Measurements from ENCODE around the gene WWOX. TPM values are rescaled to one million over a fixed set of nuclear protein-coding genes. Genes with fewer than 3 reads are reported as not detected.

The WWOX gene
- total and polyA plus RNA-seq, 4 donors = 5.4 to 61.5 (median 18.4) TPM

- no peaks in the 10 kb centered on the region for H3K4me1 ChIP-seq (ENCODE audit: control insufficient read depth in 5 of 5, insufficient read depth in 5 of 5, low read length in 5 of 5)
- no peak for TF ChIP-seq CTCF (IDR thresholded peaks at IDR 0.05; ENCODE audit: control extremely low read depth, extremely low read depth)
- no peaks in the 10 kb centered on the region for H3K9me3 ChIP-seq (ENCODE audit: control insufficient read depth in 4 of 4, insufficient read depth in 3 of 4, low read length in 3 of 4)
- no peak overlapping the region for H3K4me3 ChIP-seq
- H3K27me3 ChIP-seq (ENCODE audit: control insufficient read depth in 3 of 3, insufficient read depth in 3 of 3, low read length in 2 of 3) = no peaks in the 10 kb centered on the region
- 93% methylated on average over 1 of the region's 1 CpG for WGBS, 2 donors
- DNase-seq (no peak), ATAC-seq (ENCODE audit: insufficient read depth, low FRiP score) (no peak)
- H3K27ac ChIP-seq (ENCODE audit: low read depth in 1 of 2, low read length in 1 of 2) = no peak overlapping the region
- no peak overlapping the region for H3K9ac ChIP-seq (ENCODE audit: insufficient read depth in 1 of 2, low read length in 2 of 2)
- peaks cover 0 to 2% (median 0%) of the 10 kb centered on the region in 4 donors for H3K36me3 ChIP-seq (ENCODE audit: control insufficient read depth in 4 of 4, insufficient read depth in 4 of 4, low read length in 4 of 4)
Measured at GRCh38 chr16:78352184-78352583, 252.7 kb downstream of the WWOX start.

- no peaks in the 10 kb centered on the region for H3K9me3 ChIP-seq (ENCODE audit: control insufficient read depth in 4 of 4, insufficient read depth in 3 of 4, low read length in 3 of 4)
- H3K4me3 ChIP-seq = no peak overlapping the region
- 77 to 81% methylated on average over 9 of the region's 9 CpGs for WGBS, 2 donors
- H3K27ac ChIP-seq (ENCODE audit: low read depth in 1 of 2, low read length in 1 of 2) = no peak overlapping the region
- H3K4me1 ChIP-seq (ENCODE audit: control insufficient read depth in 5 of 5, insufficient read depth in 5 of 5, low read length in 5 of 5) = no peaks in the 10 kb centered on the region
- no peaks in the 10 kb centered on the region for H3K27me3 ChIP-seq (ENCODE audit: control insufficient read depth in 3 of 3, insufficient read depth in 3 of 3, low read length in 2 of 3)
- TF ChIP-seq CTCF (IDR thresholded peaks at IDR 0.05; ENCODE audit: control extremely low read depth, extremely low read depth) = no peak
- no peak for ATAC-seq (ENCODE audit: insufficient read depth, low FRiP score)
- no peak overlapping the region for H3K9ac ChIP-seq (ENCODE audit: insufficient read depth in 1 of 2, low read length in 2 of 2)
- DNase-seq = no peak
- peaks cover 0 to 2% (median 0%) of the 10 kb centered on the region in 4 donors for H3K36me3 ChIP-seq (ENCODE audit: control insufficient read depth in 4 of 4, insufficient read depth in 4 of 4, low read length in 4 of 4)
Measured at GRCh38 chr16:78353640-78354275, 254.3 kb downstream of the WWOX start.

- 64 to 74% methylated on average over 6 of the region's 6 CpGs for whole genome bisulfite sequencing, 2 donors
- H3K4me3 ChIP-seq = no peak overlapping the region
- H3K9me3 ChIP-seq (ENCODE audit: control insufficient read depth in 4 of 4, insufficient read depth in 3 of 4, low read length in 3 of 4) = no peaks in the 10 kb centered on the region
- peak overlapping the region in 1 of 2 donors; percentile 38 for H3K9ac ChIP-seq (ENCODE audit: insufficient read depth in 1 of 2, low read length in 2 of 2)
- no peak for ATAC-seq (ENCODE audit: insufficient read depth, low FRiP score)
- peak in 2 of 3 donors; percentile 41 to 72 for DNase-seq
- H3K27me3 ChIP-seq (ENCODE audit: control insufficient read depth in 3 of 3, insufficient read depth in 3 of 3, low read length in 2 of 3) = no peaks in the 10 kb centered on the region
- H3K36me3 ChIP-seq (ENCODE audit: control insufficient read depth in 4 of 4, insufficient read depth in 4 of 4, low read length in 4 of 4) = no peaks in the 10 kb centered on the region
- no peak for TF ChIP-seq CTCF (IDR thresholded peaks at IDR 0.05; ENCODE audit: control extremely low read depth, extremely low read depth)
- peaks cover 0 to 29% (median 7%) of the 10 kb centered on the region in 5 donors for H3K4me1 ChIP-seq (ENCODE audit: control insufficient read depth in 5 of 5, insufficient read depth in 5 of 5, low read length in 5 of 5)
- H3K27ac ChIP-seq (ENCODE audit: low read depth in 1 of 2, low read length in 1 of 2) = no peak overlapping the region
Measured at GRCh38 chr16:78362524-78363135, 263.2 kb downstream of the WWOX start.
